Activated T-cell treated with anti-CD3 and anti-CD28 coated beads, Interleukin-2, amount 50 U/mL, for 1 hour (primary cell): Measurements from ENCODE around the gene NEK1.

Source experiments
- DNase-seq: peaks from one replicate; pipeline ENCODE4 v3.0.0-alpha.2; 2020

NEK1 gene

DNA sequence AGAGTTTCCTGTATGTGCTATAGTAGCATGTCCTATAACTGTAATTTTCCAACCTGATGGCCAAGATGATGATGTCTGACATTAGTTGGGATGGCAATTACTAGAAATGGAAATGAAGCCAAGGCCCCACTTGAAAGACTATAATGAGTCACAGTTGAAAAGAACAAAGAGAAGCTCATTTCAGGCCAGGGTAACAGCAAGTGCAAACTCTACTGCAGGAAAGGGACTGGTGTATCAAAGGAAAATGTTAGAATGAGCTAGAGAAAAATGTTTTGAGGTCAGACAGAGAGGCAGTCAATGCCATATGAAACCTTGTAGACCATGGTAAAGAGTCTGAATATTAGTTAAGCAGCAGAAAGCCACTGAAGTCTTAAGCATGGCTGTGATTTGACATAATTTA, 195.4 kb downstream of the NEK1 start:
- no peak for DNase-seq

- DNase-seq, result no peak
Measured at GRCh38 chr4:169416461-169416860, 195.9 kb downstream of the NEK1 start.

DNA sequence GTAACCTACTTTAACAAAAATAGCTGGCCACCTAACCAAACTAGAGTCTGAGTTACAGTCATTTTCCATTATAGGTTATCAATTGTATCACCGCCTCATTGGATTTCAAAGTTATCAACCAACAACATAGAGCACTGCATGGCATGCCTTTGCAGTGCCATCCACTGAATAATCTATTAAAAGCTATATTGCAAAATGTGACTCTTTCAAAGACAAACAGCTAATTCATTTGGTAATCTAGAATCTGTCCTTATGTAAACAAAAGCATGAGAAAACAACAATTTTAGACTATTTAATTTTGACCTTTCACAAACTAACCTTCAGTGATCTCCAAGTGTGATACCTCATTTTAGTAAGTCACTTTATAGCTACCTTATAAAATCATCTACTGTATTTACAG, 197.5 kb downstream of the NEK1 start:
- no peak for DNase-seq

- no peak for DNase-seq
Measured at GRCh38 chr4:169412046-169412445, 200.3 kb downstream of the NEK1 start.

DNA sequence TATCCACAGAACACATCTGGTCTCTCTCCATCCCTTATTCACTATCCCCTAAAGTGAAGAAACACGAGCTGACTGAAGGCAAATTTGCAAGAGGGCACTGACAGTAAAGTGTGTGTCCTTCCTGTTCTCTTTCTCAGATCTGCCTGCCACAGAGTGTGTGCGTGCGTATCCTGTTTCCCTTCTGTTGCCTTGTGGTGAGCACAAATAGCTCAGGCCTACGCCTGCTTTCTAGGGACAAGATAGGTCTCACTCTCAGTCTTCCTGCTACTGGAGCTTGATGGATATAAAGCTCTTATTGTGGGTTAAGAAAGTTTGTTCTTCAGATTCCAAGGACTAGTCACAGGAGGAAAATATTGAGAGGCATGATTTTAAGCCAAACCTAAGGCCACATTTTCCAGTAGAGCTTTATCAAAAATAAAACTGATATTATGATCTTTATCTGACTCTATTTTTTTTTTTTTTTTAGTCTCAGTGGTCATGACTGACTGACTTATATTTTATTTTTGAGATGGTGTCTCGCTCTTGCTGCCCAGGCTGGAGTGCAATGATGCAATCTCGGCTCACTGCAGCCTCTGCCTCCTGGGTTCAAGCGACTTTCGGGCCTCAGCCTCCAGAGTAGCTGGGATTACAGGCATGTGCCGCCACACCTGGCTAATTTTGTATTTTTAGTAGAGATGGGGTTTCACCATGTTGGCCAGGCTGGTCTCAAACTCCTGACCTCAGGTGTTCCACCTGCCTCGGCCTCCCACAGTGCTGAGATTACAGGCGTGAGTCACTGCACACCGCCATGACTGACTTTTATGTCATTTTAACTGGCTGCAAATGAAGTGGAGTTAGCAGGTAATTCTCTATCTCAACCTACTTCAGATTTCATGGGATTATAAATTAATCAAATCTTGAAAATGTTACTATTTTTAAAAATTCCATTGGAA, 201.3 kb downstream of the NEK1 start:
- DNase-seq, result peak; percentile 22

GRCh38 chr4:169407217-169407845, 205.1 kb downstream of the NEK1 start:
- no peak for DNase-seq

DNA sequence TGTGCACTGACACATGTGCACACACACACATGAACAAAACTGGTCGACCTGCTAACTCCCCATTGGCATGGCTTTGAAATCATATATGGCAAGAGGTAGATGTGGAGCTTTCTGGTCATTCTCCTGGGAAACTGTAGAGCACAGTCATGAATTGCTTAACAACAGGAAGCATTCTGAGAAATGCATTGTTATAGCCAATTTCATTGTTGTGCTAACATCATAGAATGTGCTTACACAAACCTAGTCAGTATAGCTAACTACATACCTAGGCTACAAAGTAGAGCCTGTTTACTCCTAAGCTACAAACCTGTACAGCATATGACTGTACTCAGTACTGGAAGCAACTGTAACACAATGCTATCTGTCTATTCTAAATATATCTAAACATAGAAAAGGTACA, 207.4 kb downstream of the NEK1 start:
- DNase-seq, result no peak

GRCh38 chr4:169400832-169401231, 211.6 kb downstream of the NEK1 start:
- DNase-seq, result no peak

DNA sequence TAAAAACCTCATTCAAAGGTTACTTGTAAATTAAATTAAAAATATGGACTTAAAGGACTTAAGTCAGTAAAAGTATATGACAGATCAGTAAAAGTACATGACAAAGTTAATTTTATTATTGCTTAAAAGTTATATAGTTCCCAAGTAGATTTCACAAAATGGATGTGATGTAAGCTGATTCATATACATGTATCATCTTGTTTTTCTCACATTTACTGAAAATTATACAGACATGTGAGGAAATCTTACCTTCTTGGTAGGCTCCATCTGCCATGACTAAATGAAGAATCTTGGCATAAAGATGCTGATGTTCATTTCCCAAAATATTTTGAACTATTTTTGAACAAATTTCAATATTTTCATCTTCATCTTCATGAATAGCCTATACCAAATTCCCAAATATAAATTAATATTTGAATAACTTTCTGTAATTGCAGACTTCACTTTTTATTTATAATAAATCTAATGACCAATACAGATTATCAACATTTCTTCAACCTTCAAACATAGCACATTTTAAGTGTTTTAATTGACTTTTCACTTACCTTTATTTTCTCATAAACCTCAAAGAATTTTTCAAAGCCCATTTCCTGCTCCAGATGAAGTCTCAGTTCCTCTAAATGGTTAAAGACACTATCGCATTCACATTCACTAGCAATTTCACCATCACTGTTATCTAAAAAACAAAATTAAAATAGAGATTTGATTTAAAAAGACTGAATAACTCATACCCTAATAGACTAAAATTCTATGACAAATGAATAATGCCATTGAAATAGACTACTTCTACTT, 212.2 kb downstream of the NEK1 start:
- no peak for DNase-seq

DNA sequence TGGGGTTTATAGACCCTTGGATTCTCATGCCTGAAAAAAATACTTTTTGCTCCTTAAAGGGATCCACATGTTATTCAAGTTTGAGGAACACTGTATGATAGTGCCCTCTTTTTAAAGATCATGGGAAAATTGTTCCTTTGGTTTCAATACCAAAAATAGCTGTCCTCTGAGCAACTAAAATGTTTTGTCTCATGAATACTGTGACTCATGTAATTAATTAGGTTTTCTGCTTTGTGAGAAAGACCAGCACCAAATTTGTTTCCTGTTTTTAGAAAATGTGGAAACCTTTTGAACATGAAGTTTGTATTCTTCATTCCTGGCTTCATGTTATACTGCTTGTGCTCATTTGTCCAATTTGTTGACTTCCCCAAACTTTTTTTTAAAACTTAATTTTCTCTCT, 214.1 kb downstream of the NEK1 start:
- DNase-seq, result no peak

DNA sequence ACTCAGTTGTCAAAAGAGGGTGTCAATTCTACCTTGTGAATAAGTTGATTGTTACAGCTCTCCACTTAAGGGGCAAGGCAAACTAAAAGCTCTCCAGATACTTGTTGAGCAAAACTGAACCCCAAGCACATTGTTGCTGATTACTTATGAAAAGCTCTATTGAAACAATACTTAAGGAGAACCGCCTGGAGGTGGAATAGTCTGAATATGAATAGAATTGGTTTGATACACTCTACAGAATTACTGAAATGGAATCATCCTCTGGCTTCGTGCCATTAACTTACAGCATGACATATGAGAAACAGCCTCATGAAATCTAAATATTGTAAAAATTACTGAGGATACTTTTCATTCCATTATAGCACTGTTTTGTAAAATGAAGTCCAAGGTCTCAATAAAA, 214.6 kb downstream of the NEK1 start:
- DNase-seq, result no peak

GRCh38 chr4:169385376-169385775, 227.0 kb downstream of the NEK1 start:
- no peak for DNase-seq

- DNase-seq, result no peak
Measured at GRCh38 chr4:169384779-169385178, 227.6 kb downstream of the NEK1 start.

DNA sequence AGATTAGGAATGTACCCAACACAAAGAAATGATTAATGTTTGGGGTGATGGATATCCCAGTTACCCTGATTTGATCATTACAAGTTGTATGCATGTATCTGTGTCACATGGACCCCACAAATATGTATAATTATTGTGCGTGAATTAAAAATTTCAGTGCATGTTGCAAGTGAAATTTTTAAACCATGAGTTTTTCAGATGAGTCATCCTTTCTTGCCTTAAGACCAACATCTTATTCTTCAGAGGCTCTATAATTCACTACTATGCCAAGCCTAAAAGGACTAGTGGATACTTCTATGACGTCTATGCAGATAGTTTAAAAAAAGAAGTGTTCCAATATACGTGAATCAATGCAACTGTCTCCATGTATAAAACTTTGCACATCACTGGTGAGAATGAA, 228.7 kb downstream of the NEK1 start:
- no peak for DNase-seq

DNA sequence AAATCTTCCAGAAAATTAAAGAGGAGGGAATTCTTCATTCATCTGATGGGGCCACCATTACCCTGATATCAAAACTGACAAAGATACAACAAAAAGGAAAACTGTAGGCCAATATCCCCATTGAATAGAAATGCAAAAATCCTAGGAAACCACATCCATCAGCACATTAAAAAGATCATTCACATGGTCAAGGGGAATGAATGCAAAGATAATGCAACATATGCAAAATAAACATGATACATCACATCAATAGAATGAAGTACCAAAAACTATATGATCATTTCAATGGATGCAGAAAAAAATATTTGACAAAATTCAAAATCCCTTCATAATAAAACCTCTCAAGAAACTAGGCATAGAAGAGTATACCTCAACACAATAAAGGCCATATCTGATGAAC, 232.7 kb downstream of the NEK1 start:
- no peak for DNase-seq

DNA sequence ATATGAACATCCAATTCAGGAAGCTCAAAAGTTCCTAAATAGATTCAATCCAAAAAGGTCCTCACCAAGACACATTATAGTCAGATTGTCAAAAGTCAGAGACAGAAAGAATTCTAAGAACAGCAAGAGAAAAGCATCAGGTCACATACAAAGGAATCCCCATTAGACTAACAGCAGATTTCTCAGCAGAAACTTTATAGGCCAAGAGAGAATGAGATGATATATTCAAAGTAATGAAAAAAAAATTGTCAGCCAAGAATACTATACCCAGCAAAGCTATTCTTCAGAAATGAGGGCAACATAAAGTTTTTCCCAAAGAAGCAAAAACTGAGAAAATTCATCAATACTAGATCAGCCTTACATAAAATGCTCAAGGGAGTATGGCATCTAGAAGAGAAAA, 235.0 kb downstream of the NEK1 start:
- no peak for DNase-seq

- DNase-seq, result no peak
Measured at GRCh38 chr4:169376421-169376820, 236.0 kb downstream of the NEK1 start.

GRCh38 chr4:169372791-169373190, 239.6 kb downstream of the NEK1 start:
- DNase-seq, result no peak

DNA sequence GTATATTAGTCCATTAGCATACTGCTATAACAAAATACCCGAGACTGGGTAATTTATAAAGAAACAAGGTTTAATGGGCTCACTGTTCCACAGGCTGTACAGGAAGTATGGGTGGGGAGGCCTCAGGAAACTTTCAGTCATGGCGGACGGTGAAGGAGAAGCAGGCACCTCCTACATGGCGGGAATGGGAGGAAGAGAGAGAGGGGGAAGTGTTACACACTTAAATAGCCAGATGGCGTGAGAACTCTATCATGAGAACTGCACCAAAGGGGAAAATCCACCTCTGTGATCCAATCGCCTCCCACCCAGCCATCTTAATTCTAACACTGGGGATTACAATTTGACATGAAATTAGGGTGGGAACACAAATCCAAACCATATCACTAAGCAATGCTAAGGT, 242.7 kb downstream of the NEK1 start:
- no peak for DNase-seq

DNA sequence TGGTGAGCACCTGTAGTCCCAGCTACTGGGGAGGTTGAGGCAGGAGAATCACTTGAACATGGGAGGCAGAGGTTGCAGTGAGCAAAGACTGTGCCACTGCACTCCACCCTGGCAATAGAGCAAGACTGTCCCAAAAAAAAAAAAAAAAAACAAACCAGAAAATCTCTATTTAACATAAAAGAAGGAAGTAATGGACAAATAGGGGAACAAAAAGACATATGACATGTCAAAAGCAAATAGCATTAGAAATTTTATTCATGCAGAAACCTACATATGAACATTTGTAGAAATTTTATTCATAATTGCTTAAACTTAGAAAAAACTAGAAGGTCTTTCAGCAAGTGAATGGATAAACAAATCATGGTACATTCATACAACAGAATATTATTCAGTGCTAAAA, 244.6 kb downstream of the NEK1 start:
- no peak for DNase-seq

GRCh38 chr4:169366821-169367220, 245.6 kb downstream of the NEK1 start:
- DNase-seq, result no peak

- DNase-seq, result no peak
Measured at GRCh38 chr4:169362607-169363006, 249.8 kb downstream of the NEK1 start.

DNA sequence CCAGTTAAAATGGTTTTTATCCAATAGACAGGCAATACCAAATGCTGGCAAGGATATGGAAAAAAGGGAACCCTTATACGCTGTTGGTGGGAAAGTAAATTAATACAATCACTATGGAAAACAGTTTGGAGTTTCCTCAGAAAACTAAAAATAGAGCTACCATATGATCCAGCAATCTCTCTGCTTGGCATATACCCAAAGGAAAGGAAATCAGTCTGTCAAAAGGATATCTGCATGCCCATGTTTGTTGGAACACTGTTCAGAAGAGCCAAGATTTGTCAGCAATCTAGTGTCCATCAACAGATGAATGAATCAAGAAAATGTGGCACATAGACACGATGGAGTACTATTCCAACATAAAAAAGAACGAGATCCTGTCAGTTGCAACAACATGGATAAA, 250.6 kb downstream of the NEK1 start:
- DNase-seq, result no peak

DNA sequence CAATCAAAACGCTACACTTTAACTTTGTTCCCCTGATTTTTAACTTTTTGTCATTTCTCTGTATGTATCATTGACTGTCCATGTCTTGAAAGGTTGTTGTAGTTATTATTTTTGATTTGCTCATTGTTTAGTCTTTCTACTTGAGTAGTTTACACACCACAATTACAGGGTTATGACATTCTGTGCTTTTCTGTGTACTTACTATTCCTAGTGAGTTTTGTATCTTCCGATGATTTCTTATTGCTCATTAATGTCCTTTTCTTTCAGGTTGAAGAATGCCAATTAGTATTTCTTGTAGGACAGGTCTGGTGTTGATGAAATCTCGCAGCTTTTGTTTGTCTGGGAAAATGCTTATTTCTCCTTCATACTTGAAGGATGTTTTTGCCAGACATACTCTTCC, 252.4 kb downstream of the NEK1 start:
- DNase-seq, result no peak
